NCI-H2107 treated with DMSO at 0.1 percent for 48 hours (cell line): ENCODE data around the gene UGT2A3.
"Not testable (repeated sequence)": the region's sequence is repeated elsewhere in the genome, so short reads cannot be mapped to it uniquely, and the experiment has no call there.

Experiments used
- DNase-seq: peaks from one replicate; lab custom pipeline; 2025; ENCODE audit not compliant: unreplicated experiment; lab: John Stamatoyannopoulos, UW

The UGT2A3 gene

DNA sequence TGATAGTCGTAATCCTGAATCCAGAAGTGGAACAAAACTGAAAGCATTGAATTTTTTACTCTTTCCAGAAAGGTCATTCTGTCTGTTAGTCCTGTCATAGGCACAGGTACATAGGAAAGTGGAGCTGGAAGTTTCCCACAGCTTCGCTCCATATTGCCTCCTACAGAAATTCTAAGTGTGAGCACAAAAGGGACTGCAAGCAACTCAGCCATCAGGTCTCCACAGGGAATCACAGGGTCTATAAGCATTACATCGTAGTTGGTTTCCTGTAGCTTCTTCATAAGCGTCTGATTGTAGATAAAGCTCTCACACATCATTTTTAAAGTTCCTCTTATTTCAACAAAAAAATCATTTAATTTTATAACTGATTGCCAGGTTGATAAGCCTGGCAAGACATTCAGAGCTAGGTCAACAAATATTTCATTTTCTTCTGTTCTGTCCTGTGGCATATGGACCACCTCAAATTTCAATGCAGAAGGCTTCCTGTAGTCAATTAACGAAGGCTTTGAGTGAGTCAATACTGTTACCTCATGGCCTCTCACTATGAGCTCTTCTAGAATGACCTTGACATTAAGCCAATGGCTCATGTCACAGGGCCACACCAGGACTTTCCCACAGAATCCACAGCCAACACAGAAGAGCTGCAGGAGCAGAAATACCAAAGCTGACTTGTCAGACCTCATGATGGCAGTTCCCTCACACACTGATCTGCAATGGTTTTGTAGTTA is at the start of gene UGT2A3:
UGT2A3 (minus strand) TSS at position 727 of the 728 bp plus-strand sequence; CDS start at position 683, 44 bp downstream.
- no peak for DNase-seq

- no peak for DNase-seq
Observed at GRCh38 chr4:68997040-68997439, 45.4 kb upstream of the UGT2A3 start.

DNA sequence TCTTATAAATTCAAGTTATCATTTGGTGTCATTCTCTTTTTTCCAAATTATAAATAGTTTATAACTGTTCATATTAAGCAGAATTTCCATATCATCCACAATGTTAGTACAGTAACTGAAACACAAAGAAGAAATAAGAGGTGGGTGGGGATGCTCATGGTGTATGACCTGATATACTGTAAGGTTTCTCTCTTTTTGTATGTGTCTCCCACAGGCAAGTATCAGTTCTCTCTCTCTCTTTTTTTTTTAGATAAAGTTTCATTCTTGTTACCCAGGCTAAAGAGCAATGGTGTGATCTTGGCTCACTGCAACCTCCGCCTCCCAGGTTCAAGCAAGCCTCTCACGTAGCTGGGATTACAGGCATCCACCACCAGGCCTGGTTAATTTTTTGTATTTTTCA is 43.7 kb upstream of the UGT2A3 start:
- no peak for DNase-seq

DNA sequence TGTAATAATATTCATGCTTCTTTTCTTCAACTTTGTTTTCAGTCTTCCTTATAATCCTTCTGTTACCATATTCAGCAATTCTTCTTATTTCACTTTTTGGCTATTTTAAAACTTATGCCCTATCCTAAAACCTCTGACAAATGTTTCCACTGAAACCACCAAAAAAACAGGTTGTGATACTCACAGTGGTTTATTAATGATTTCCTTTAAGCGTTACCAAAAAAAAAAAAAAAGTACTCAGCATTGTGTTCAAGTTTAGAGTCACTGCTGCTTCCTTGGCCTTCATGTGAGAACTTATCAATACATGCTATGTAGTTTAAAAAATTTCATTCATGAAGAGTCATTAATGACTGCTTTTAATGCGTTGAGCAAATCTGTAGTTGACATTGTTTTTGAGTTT is 35.4 kb upstream of the UGT2A3 start:
- no peak for DNase-seq

GRCh38 chr4:68985442-68985841 is 33.8 kb upstream of the UGT2A3 start:
- DNase-seq: no peak

DNA sequence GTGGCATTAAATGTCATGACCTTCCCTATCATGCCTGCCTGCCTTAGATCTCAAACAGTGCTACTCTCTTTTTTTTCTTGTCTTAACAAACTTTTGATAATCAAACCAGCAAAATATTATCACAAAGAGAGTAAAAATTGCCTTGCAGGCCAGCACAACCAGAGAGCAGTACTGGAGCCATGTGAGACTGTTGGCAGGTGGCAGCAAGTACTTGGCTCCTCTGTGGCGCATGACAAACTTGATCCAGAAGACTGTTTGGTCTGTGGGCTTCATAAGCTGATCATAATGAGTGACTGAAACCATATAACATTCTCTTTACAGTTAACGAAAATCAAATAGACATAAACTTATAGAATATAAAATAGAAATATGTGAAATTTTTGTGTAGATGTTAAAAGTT is 33.3 kb upstream of the UGT2A3 start:
- DNase-seq: no peak

GRCh38 chr4:68963374-68963773 is 11.8 kb upstream of the UGT2A3 start:
- no peak for DNase-seq

GRCh38 chr4:68962868-68963267 is 11.3 kb upstream of the UGT2A3 start:
- DNase-seq: no peak

DNA sequence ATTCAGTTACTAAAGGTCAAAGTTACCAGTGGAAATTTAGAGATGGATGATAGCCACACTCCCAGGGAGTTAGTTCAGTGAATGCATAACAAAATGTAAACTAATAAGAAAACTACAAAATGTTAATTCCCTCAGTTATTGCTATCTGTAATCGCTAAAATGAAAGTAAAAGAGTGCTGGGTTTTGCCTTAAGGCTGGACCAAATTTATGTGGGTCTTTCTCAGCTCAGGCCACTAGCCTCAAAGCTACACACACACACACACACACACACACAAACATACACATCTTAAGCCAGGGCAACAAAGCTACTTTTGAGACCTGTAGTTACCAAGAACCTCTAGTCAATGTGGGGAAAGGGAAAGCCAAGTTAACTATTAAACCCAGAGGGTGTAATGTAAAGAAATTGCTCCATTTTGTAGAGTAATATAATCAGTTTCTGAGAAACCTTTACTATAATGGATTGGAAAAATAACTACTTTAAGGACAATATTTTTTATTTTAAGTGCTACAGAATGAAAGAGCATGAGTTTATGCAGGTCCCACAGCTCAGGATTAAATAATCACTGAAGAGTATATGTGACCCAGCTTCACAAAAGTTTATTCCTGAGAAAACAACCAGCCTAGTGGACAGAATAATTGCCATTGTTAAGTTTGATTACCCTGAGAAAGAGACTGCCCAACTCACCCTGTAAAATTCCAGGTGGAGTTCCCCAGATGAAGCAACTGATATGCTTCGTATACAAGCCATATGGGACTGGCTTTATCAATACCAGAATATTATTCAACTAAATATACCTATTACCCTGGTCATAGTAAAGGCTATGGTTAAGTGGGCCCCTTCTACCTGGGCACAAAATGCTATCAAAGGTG is 8.9 kb upstream of the UGT2A3 start:
- no peak for DNase-seq

- not testable (repeated sequence) for DNase-seq
Observed at GRCh38 chr4:68959085-68959484, 7.5 kb upstream of the UGT2A3 start.

DNA sequence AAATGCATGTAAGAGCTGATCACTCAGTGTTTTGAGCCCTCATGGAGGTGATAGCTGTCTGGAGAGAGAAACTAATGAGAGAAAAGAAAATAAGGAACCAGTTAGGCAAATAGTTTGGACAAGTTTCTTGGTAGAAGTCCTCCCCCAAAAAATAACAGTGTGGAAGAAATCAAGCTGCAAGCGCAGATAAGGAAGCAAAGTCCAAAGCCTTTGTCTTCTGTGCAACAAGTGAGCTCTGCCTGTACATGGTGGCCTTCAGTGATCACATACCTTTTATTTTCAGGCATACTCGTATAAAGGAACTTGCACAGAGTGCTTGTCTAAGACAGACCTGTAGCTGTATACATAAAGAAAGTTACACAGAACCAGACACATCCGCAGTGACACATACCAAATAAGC is 2.5 kb upstream of the UGT2A3 start:
- no peak for DNase-seq

DNA sequence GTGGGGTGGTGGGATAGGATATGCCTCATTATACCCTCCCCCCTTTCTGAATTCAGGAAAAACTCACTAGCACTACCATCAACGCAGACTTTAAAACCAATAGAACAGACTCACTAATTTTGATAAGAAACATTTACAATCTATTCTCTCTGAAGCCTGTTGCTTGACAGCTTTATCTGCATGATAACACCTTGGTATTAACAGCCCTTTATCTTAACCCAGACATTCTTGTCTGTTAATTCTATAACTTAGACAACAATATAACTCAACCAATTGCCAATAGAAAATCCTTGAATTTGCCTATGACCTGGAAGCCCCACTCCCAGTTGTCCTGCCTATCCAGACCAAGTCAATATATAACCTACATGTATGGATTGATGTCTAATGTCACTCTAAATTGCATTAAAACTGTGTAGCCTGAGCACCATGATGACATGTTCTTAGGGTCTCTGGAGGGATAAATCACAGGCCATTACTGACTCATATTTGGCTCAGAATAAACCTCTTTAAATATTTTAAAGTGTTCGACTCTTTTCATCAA is 1.5 kb upstream of the UGT2A3 start:
- no peak for DNase-seq

- no peak for DNase-seq
Observed at GRCh38 chr4:68951806-68952585, 392 bp upstream of the UGT2A3 start.

- DNase-seq: no peak
Observed at GRCh38 chr4:68950033-68950432, 1.6 kb downstream of the UGT2A3 start.

- no peak for DNase-seq
Observed at GRCh38 chr4:68948985-68949384, 2.6 kb downstream of the UGT2A3 start.

DNA sequence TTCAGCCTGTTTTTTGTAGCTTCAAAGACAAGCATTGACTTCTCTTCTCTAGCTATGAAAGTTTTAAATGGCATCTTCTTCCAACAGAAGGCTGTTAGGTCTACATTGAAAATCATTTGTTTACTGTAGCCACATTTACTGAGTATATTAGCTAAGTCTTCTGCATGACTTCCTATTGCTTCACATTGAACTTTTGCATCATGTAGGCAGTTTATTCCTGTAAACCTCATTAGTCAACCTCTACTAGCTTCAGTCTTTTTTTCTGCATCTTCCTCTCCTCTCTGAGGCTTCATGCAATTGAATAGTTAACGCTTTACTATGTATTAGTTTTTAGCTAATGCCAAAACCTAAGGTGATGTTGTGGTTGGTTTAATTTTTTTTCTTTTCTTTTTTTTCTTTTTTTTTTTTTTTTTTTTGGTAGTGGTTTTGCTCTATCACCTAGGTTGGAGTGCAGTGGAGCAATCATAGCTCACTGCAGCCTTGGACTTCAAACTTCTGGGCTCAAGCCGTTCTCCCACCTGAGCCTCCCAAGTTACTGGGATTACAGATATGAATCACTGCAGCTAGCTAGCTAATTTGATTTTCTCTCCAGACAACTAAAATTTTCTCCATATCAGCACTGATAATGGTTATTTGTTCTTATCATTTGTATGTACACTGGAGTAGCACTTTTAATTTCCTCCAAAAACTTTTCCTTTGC is 3.4 kb downstream of the UGT2A3 start:
- no peak for DNase-seq

GRCh38 chr4:68929076-68929737 is 22.4 kb downstream of the UGT2A3 start:
- DNase-seq: no peak

- no peak for DNase-seq
Observed at GRCh38 chr4:68927165-68927564, 24.4 kb downstream of the UGT2A3 start.

- DNase-seq: not testable (repeated sequence)
Observed at GRCh38 chr4:68922202-68922601, 29.4 kb downstream of the UGT2A3 start.

GRCh38 chr4:68921051-68921450 is 30.6 kb downstream of the UGT2A3 start:
- DNase-seq: no peak
